Measurements from ENCODE around the gene DLD. TPM values are rescaled to one million over a fixed set of nuclear protein-coding genes. Genes with fewer than 3 reads are reported as not detected.
A peak's percentile ranks its signal among the peaks of the same experiment; 100 is the strongest.
"Not testable (repeated sequence)": the region's sequence is repeated elsewhere in the genome, so short reads cannot be mapped to it uniquely, and the experiment has no call there.

DLD gene
- total and polyA plus RNA-seq, 9 of the 15 experiments (the other 6 are each of a cell fraction or from before 2014, with no cell fraction given), result 130 to 639 (median 247) TPM

GRCh38 chr7:107920048-107920772 lies 29.2 kb downstream of the DLD start:
- no peak overlapping the region for H3K4me3 ChIP-seq
- intact Hi-C loops (cut with micrococcal nuclease) (no loop called here), in situ Hi-C loops (cut with MboI) (no loop called here)
- H3K36me3 ChIP-seq (ENCODE audit: control insufficient read depth, insufficient read depth, low read length), result peaks cover 95% of the 10 kb centered on the region
- H3K79me2 ChIP-seq (ENCODE audit: control insufficient read depth, insufficient read depth, low read length), result no peaks in the 10 kb centered on the region
- CTCF ChIA-PET (ENCODE audit: low intra/inter-chr PET ratio), result no interaction called here
- no peak overlapping the region for H3K9ac ChIP-seq (ENCODE audit: insufficient read depth in 1 of 2, low read depth in 2 of 2, low read length in 2 of 2)
- H3K9me1 ChIP-seq (ENCODE audit: control insufficient read depth, insufficient read depth, low read length), result no peaks in the 10 kb centered on the region
- no peak overlapping the region for H3K27ac ChIP-seq (ENCODE audit: extremely low read depth, low read depth, low read length)
- no peaks in the 10 kb centered on the region for H3K4me1 ChIP-seq (replicated peaks in 1 of 2; ENCODE audit: control insufficient read depth in 2 of 2, insufficient read depth in 2 of 2, low read length in 2 of 2)
- H3K4me2 ChIP-seq (ENCODE audit: insufficient read depth, low read length), result no peak overlapping the region
- no peak overlapping the region for H2AFZ ChIP-seq (ENCODE audit: low read depth, low read length)
- DNase-seq (ENCODE audit: extremely low read depth in 1 of 4, low spot score in 3 of 4), result no peak
- POLR2A ChIA-PET, result interaction anchor here (1.9 to 2.6 kb wide), 2 partner anchors 12 to 13 kb away, joined by 9 to 14 read pairs; no protein-coding TSS in a partner anchor
- no peaks in the 10 kb centered on the region for H3K9me3 ChIP-seq (replicated peaks; ENCODE audit: control insufficient read depth, insufficient read depth, low read depth, low read length)
- BruUV-seq (replicated peaks), result no TSS peak
- no peak for FAIRE-seq
- ATAC-seq, result no peak; the same call in 2 of the 3 replicates
- 93% methylated on average over 1 of the region's 1 CpG for WGBS (ENCODE audit: insufficient coverage, low coverage, missing lambda C conversion rate)
- H4K20me1 ChIP-seq (replicated peaks; ENCODE audit: control insufficient read depth, insufficient read depth, low read length), result no peaks in the 10 kb centered on the region
- H3K27me3 ChIP-seq (ENCODE audit: control insufficient read depth in 2 of 2, insufficient read depth in 2 of 2, low read length in 2 of 2), result no peaks in the 10 kb centered on the region
- TF ChIP-seq PPARD (CRISPR knock-in tag; IDR thresholded peaks at IDR 0.05), result no peak

GRCh38 chr7:107921826-107922225 lies 30.8 kb downstream of the DLD start:
- H3K4me2 ChIP-seq (ENCODE audit: insufficient read depth, low read length); BruUV-seq (replicated peaks); H3K27me3 ChIP-seq (ENCODE audit: control insufficient read depth in 2 of 2, insufficient read depth in 2 of 2, low read length in 2 of 2); CTCF ChIA-PET (ENCODE audit: low intra/inter-chr PET ratio); H3K27ac ChIP-seq (ENCODE audit: extremely low read depth, low read depth, low read length); H3K9ac ChIP-seq (ENCODE audit: insufficient read depth in 1 of 2, low read depth in 2 of 2, low read length in 2 of 2); H3K9me1 ChIP-seq (ENCODE audit: control insufficient read depth, insufficient read depth, low read length); H4K20me1 ChIP-seq (replicated peaks; ENCODE audit: control insufficient read depth, insufficient read depth, low read length); in situ Hi-C loops (cut with MboI); intact Hi-C loops (cut with micrococcal nuclease); H2AFZ ChIP-seq (ENCODE audit: low read depth, low read length); H3K4me3 ChIP-seq; DNase-seq (ENCODE audit: extremely low read depth in 1 of 4, low spot score in 3 of 4); H3K79me2 ChIP-seq (ENCODE audit: control insufficient read depth, insufficient read depth, low read length); ATAC-seq; H3K4me1 ChIP-seq (replicated peaks in 1 of 2; ENCODE audit: control insufficient read depth in 2 of 2, insufficient read depth in 2 of 2, low read length in 2 of 2); H3K9me3 ChIP-seq (replicated peaks; ENCODE audit: control insufficient read depth, insufficient read depth, low read depth, low read length); FAIRE-seq: not testable (repeated sequence)
- POLR2A ChIA-PET, result interaction anchor here (0.8 to 2.3 kb wide), 2 partner anchors 11 to 29 kb away, joined by 3 to 6 read pairs; no protein-coding TSS in a partner anchor
- peaks cover 95% of the 10 kb centered on the region for H3K36me3 ChIP-seq (ENCODE audit: control insufficient read depth, insufficient read depth, low read length)
- peak; percentile 85 for TF ChIP-seq ZNF146 (CRISPR knock-in tag; IDR thresholded peaks at IDR 0.05; ENCODE audit: unreplicated experiment)
- 69% methylated on average over 2 of the region's 2 CpGs for WGBS (ENCODE audit: insufficient coverage, low coverage, missing lambda C conversion rate)
